Activated T-cell treated with anti-CD3 and anti-CD28 coated beads, Interleukin-2, amount 50 U/mL, for 4 hours (primary cell): Measurements from ENCODE around the gene PHACTR1. TPM values are rescaled to one million over a fixed set of nuclear protein-coding genes. Genes with fewer than 3 reads are reported as not detected.

ENCODE experiments used
- ATAC-seq, 2 donors: fragments of 200-7000 bp; cut with Tn5 transposase; one replicate each; pipeline ENCODE4 v1.10.0; 2021
- DNase-seq: peaks from one replicate; pipeline ENCODE4 v3.0.0-alpha.2; 2020
- H3K27me3 Mint-ChIP-seq: one replicate; pipeline ENCODE4 v1.8.0; 2021; ENCODE audit warnings: low read depth, mixed read lengths
- H3K36me3 Mint-ChIP-seq: one replicate; pipeline ENCODE4 v1.8.0; 2022; ENCODE audit warnings: mixed read lengths; ENCODE audit not compliant: insufficient read depth
- H3K4me1 Mint-ChIP-seq: one replicate; pipeline ENCODE4 v1.8.0; 2021; ENCODE audit warnings: low read depth, mixed read lengths
- H3K4me3 Mint-ChIP-seq: one replicate; pipeline ENCODE4 v1.8.0; 2021; ENCODE audit warnings: mild to moderate bottlenecking, moderate library complexity, mixed read lengths
- H3K9me3 Mint-ChIP-seq: one replicate; pipeline ENCODE4 v1.8.0; 2021; ENCODE audit warnings: mixed read lengths
- total RNA-seq, 3 donors: library from RNA; stranded (reverse); gene quantifications; one replicate each; pipeline ENCODE4 v1.2.1, GENCODE V29; 2021

Gene PHACTR1
- total RNA-seq, 3 donors from 2014 or later, result 0.26 to 1.1 (median 0.30) TPM

GRCh38 chr6:13035606-13036005 lies 319.0 kb downstream of the PHACTR1 start:
- ATAC-seq (no peak), DNase-seq (no peak)
- Mint-ChIP-seq H3K4me1 (no peaks in the 10 kb centered on the region), H3K9me3 (no peaks in the 10 kb centered on the region), H3K27me3 (peaks cover 13% of the 10 kb centered on the region), H3K4me3 (no peak overlapping the region), H3K36me3 (no peaks in the 10 kb centered on the region)

GRCh38 chr6:13038315-13038714 lies 321.7 kb downstream of the PHACTR1 start:
- ATAC-seq (no peak), DNase-seq (no peak)
- no peaks in the 10 kb centered on the region for H3K4me1 Mint-ChIP-seq
- no peak overlapping the region for H3K4me3 Mint-ChIP-seq
- H3K36me3 Mint-ChIP-seq, result no peaks in the 10 kb centered on the region
- peaks cover 8% of the 10 kb centered on the region for H3K27me3 Mint-ChIP-seq
- no peaks in the 10 kb centered on the region for H3K9me3 Mint-ChIP-seq

GRCh38 chr6:13038741-13039190 lies 322.2 kb downstream of the PHACTR1 start:
- no peaks in the 10 kb centered on the region for H3K36me3 Mint-ChIP-seq
- H3K9me3 Mint-ChIP-seq, result no peaks in the 10 kb centered on the region
- DNase-seq (no peak), ATAC-seq (no peak)
- H3K4me1 Mint-ChIP-seq, result no peaks in the 10 kb centered on the region
- peaks cover 8% of the 10 kb centered on the region for H3K27me3 Mint-ChIP-seq
- no peak overlapping the region for H3K4me3 Mint-ChIP-seq

GRCh38 chr6:13044390-13044789 lies 327.8 kb downstream of the PHACTR1 start:
- H3K36me3 Mint-ChIP-seq, result no peaks in the 10 kb centered on the region
- no peaks in the 10 kb centered on the region for H3K9me3 Mint-ChIP-seq
- ATAC-seq (no peak), DNase-seq (no peak)
- no peak overlapping the region for H3K4me3 Mint-ChIP-seq
- no peaks in the 10 kb centered on the region for H3K4me1 Mint-ChIP-seq
- peaks cover 8% of the 10 kb centered on the region for H3K27me3 Mint-ChIP-seq

- no peaks in the 10 kb centered on the region for H3K4me1 Mint-ChIP-seq
- DNase-seq (no peak), ATAC-seq (no peak)
- no peaks in the 10 kb centered on the region for H3K9me3 Mint-ChIP-seq
- H3K27me3 Mint-ChIP-seq, result peaks cover 8% of the 10 kb centered on the region
- no peaks in the 10 kb centered on the region for H3K36me3 Mint-ChIP-seq
- H3K4me3 Mint-ChIP-seq, result no peak overlapping the region
Measured at GRCh38 chr6:13044896-13045295, 328.3 kb downstream of the PHACTR1 start.

GRCh38 chr6:13045676-13046075 lies 329.1 kb downstream of the PHACTR1 start:
- Mint-ChIP-seq H3K27me3 (peaks cover 4% of the 10 kb centered on the region), H3K4me3 (no peak overlapping the region), H3K36me3 (no peaks in the 10 kb centered on the region), H3K9me3 (no peaks in the 10 kb centered on the region), H3K4me1 (no peaks in the 10 kb centered on the region)
- ATAC-seq (no peak), DNase-seq (no peak)

GRCh38 chr6:13046084-13046483 lies 329.5 kb downstream of the PHACTR1 start:
- H3K4me3 Mint-ChIP-seq, result no peak overlapping the region
- ATAC-seq (no peak), DNase-seq (no peak)
- H3K4me1 Mint-ChIP-seq, result no peaks in the 10 kb centered on the region
- no peaks in the 10 kb centered on the region for H3K36me3 Mint-ChIP-seq
- no peaks in the 10 kb centered on the region for H3K9me3 Mint-ChIP-seq
- H3K27me3 Mint-ChIP-seq, result peaks cover 3% of the 10 kb centered on the region

- no peaks in the 10 kb centered on the region for H3K9me3 Mint-ChIP-seq
- ATAC-seq (no peak), DNase-seq (no peak)
- peaks cover 3% of the 10 kb centered on the region for H3K27me3 Mint-ChIP-seq
- no peaks in the 10 kb centered on the region for H3K36me3 Mint-ChIP-seq
- no peak overlapping the region for H3K4me3 Mint-ChIP-seq
- H3K4me1 Mint-ChIP-seq, result no peaks in the 10 kb centered on the region
Measured at GRCh38 chr6:13048113-13048512, 331.5 kb downstream of the PHACTR1 start.

GRCh38 chr6:13049666-13050254 lies 333.2 kb downstream of the PHACTR1 start:
- Mint-ChIP-seq H3K4me3 (no peak overlapping the region), H3K27me3 (peaks cover 13% of the 10 kb centered on the region), H3K9me3 (no peaks in the 10 kb centered on the region), H3K4me1 (no peaks in the 10 kb centered on the region), H3K36me3 (no peaks in the 10 kb centered on the region)
- DNase-seq (no peak), ATAC-seq (no peak)

- H3K4me1 Mint-ChIP-seq, result no peaks in the 10 kb centered on the region
- H3K4me3 Mint-ChIP-seq, result no peak overlapping the region
- H3K36me3 Mint-ChIP-seq, result no peaks in the 10 kb centered on the region
- no peak for DNase-seq
- no peaks in the 10 kb centered on the region for H3K9me3 Mint-ChIP-seq
- no peak for ATAC-seq
- peaks cover 20% of the 10 kb centered on the region for H3K27me3 Mint-ChIP-seq
Measured at GRCh38 chr6:13053006-13053461, 336.5 kb downstream of the PHACTR1 start.

- H3K4me3 Mint-ChIP-seq, result no peak overlapping the region
- ATAC-seq (no peak), DNase-seq (no peak)
- no peaks in the 10 kb centered on the region for H3K9me3 Mint-ChIP-seq
- no peaks in the 10 kb centered on the region for H3K36me3 Mint-ChIP-seq
- H3K27me3 Mint-ChIP-seq, result peaks cover 20% of the 10 kb centered on the region
- no peaks in the 10 kb centered on the region for H3K4me1 Mint-ChIP-seq
Measured at GRCh38 chr6:13058051-13058450, 341.5 kb downstream of the PHACTR1 start.

GRCh38 chr6:13059026-13059425 lies 342.5 kb downstream of the PHACTR1 start:
- H3K4me1 Mint-ChIP-seq, result no peaks in the 10 kb centered on the region
- H3K27me3 Mint-ChIP-seq, result peaks cover 15% of the 10 kb centered on the region
- no peaks in the 10 kb centered on the region for H3K9me3 Mint-ChIP-seq
- no peaks in the 10 kb centered on the region for H3K36me3 Mint-ChIP-seq
- DNase-seq (no peak), ATAC-seq (no peak)
- H3K4me3 Mint-ChIP-seq, result no peak overlapping the region

GRCh38 chr6:13063300-13063918 lies 346.8 kb downstream of the PHACTR1 start:
- H3K36me3 Mint-ChIP-seq, result no peaks in the 10 kb centered on the region
- no peak for ATAC-seq
- no peak for DNase-seq

GRCh38 chr6:13065581-13065980 lies 349.0 kb downstream of the PHACTR1 start:
- Mint-ChIP-seq H3K9me3 (no peaks in the 10 kb centered on the region), H3K27me3 (no peaks in the 10 kb centered on the region), H3K4me1 (no peaks in the 10 kb centered on the region), H3K36me3 (no peaks in the 10 kb centered on the region), H3K4me3 (no peak overlapping the region)
- DNase-seq, result no peak
- no peak for ATAC-seq

More at GRCh38 chr6:13063300-13063918, 346.8 kb downstream of the PHACTR1 start:
- no peaks in the 10 kb centered on the region for H3K4me1 Mint-ChIP-seq
- H3K9me3 Mint-ChIP-seq, result no peaks in the 10 kb centered on the region
- H3K27me3 Mint-ChIP-seq, result no peaks in the 10 kb centered on the region
- no peak overlapping the region for H3K4me3 Mint-ChIP-seq

GRCh38 chr6:13066050-13066449 lies 349.5 kb downstream of the PHACTR1 start:
- Mint-ChIP-seq H3K9me3 (no peaks in the 10 kb centered on the region), H3K36me3 (no peaks in the 10 kb centered on the region), H3K27me3 (no peaks in the 10 kb centered on the region), H3K4me1 (no peaks in the 10 kb centered on the region), H3K4me3 (no peak overlapping the region)
- DNase-seq, result no peak
- ATAC-seq, result no peak
